Naive thymus-derived CD4-positive, alpha-beta T cell (primary cell): ENCODE data around the gene CCDC3. TPM values are rescaled to one million over a fixed set of nuclear protein-coding genes. Genes with fewer than 3 reads are reported as not detected.

Experiments used
- ATAC-seq: fragments of 150-1000 bp; cut with Tn5 transposase; 2 replicates; pipeline ENCODE4 v1.10.0; 2021; ENCODE audit warnings: mild to moderate bottlenecking, moderate library complexity
- CTCF ChIA-PET: fragments of 350-600 bp; sonication (Branson Sonifier 250); formaldehyde crosslinking; loops from one replicate; lab custom pipeline; 2021; ENCODE audit warnings: antibody characterized with exemption; lab: Charles Lee
- POLR2A ChIA-PET: fragments of 350-600 bp; sonication (Branson Sonifier 250); formaldehyde crosslinking; loops from one replicate; lab custom pipeline; 2021; ENCODE audit warnings: antibody characterized with exemption, inconsistent platforms; lab: Charles Lee
- DNase-seq, 9 donors: peaks; one replicate each; pipeline versions ENCODE4 v3.0.0 to v3.0.0-alpha.2; 2020 to 2022; ENCODE audit warnings: mixed read lengths in 1 of 9
- H3K27ac ChIP-seq: one replicate; pipeline ENCODE4 v1.7.0; 2013; ENCODE audit warnings: mild to moderate bottlenecking, low read depth, low read length, moderate library complexity
- H3K27me3 ChIP-seq, 2 donors: one replicate each; pipeline ENCODE4 v1.7.0; 2013; ENCODE audit warnings: low read length in 2 of 2, mild to moderate bottlenecking in 2 of 2, moderate library complexity in 2 of 2; ENCODE audit not compliant: control insufficient read depth in 2 of 2, insufficient read depth in 2 of 2
- H3K36me3 ChIP-seq, 3 experiments: 1 replicate in 2 of 3; 2 replicates in 1 of 3; pipeline ENCODE4 v1.7.0; 2013; ENCODE audit warnings: low read length in 3 of 3, mild to moderate bottlenecking in 3 of 3, moderate library complexity in 1 of 3; ENCODE audit not compliant: insufficient read depth in 3 of 3, control insufficient read depth in 2 of 3
- H3K4me1 ChIP-seq, 2 donors: one replicate each; pipeline ENCODE4 v1.7.0; 2013; ENCODE audit warnings: low read length in 2 of 2, mild to moderate bottlenecking in 2 of 2, moderate library complexity in 1 of 2; ENCODE audit not compliant: control insufficient read depth in 2 of 2, insufficient read depth in 2 of 2
- H3K4me3 ChIP-seq: 2 replicates; pipeline ENCODE4 v1.7.0; 2013; ENCODE audit warnings: mild to moderate bottlenecking, low read length
- H3K9me3 ChIP-seq, 3 experiments: 1 replicate in 2 of 3; 2 replicates in 1 of 3; pipeline ENCODE4 v1.7.0; 2013; ENCODE audit warnings: low read length in 3 of 3; ENCODE audit not compliant: control insufficient read depth in 2 of 3
- H3K27ac Mint-ChIP-seq, 9 donors: one replicate each; pipeline ENCODE4 v1.8.0; 2020 to 2022; ENCODE audit warnings: mixed read lengths in 9 of 9, mild to moderate bottlenecking in 8 of 9, moderate library complexity in 5 of 9, inconsistent platforms in 2 of 9
- H3K27me3 Mint-ChIP-seq, 5 donors: one replicate each; pipeline ENCODE4 v1.8.0; 2021 to 2022; ENCODE audit warnings: mixed read lengths in 5 of 5, mild to moderate bottlenecking in 1 of 5
- H3K36me3 Mint-ChIP-seq, 5 donors: one replicate each; pipeline ENCODE4 v1.8.0; 2020 to 2022; ENCODE audit warnings: mixed read lengths in 5 of 5, mild to moderate bottlenecking in 3 of 5, inconsistent platforms in 1 of 5
- H3K4me1 Mint-ChIP-seq, 7 donors: one replicate each; pipeline ENCODE4 v1.8.0; 2020 to 2022; ENCODE audit warnings: mixed read lengths in 7 of 7, mild to moderate bottlenecking in 3 of 7, inconsistent platforms in 1 of 7
- H3K4me3 Mint-ChIP-seq, 10 donors: one replicate each; pipeline ENCODE4 v1.8.0; 2020 to 2022; ENCODE audit warnings: mild to moderate bottlenecking in 10 of 10, mixed read lengths in 10 of 10, moderate library complexity in 6 of 10, inconsistent platforms in 2 of 10
- H3K9me3 Mint-ChIP-seq, 11 donors: one replicate each; pipeline ENCODE4 v1.8.0; 2020 to 2022; ENCODE audit warnings: mixed read lengths in 11 of 11, mild to moderate bottlenecking in 4 of 11, inconsistent platforms in 1 of 11, moderate library complexity in 1 of 11
- intact Hi-C, 2 donors: fragments of 100-400 bp; cut with micrococcal nuclease; formaldehyde crosslinking; loops; one replicate each; pipeline ENCODE4 v1.15.1; 2023
- polyA plus RNA-seq, 2 donors: library from polyadenylated mRNA; unstranded; fragments of 300-500 nt; fragmentation: Illumina TruSeq; gene quantifications; one replicate each; pipeline ENCODE4 v1.2.3, GENCODE V29; 2021
- total RNA-seq, 6 experiments: library from RNA in 5 of 6; stranded (reverse) in 5 of 6; gene quantifications; 1 replicate in 5 of 6; 2 replicates in 1 of 6; pipeline ENCODE4 v1.2.3 and lab custom pipeline; 2021 to 2026

The CCDC3 gene
- total and polyA plus RNA-seq, 7 experiments from 2014 or later, result 0.31 TPM; not detected in 6

GRCh38 chr10:12940791-12941190 is 60.7 kb downstream of the CCDC3 start:
- CTCF ChIA-PET, result no interaction called here
- no peak for ATAC-seq
- Histone ChIP-seq H3K4me3 (no peak overlapping the region), H3K27me3 (no peaks in the 10 kb centered on the region), H3K4me1 (no peaks in the 10 kb centered on the region), H3K9me3 (no peaks in the 10 kb centered on the region), H3K36me3 (no peaks in the 10 kb centered on the region), H3K27ac (no peak overlapping the region)
- DNase-seq, result no peak
- Mint-ChIP-seq H3K9me3 (peaks cover 0 to 6% (median 0%) of the 10 kb centered on the region in 11 donors), H3K27ac (no peak overlapping the region), H3K4me3 (no peak overlapping the region), H3K36me3 (no peaks in the 10 kb centered on the region), H3K4me1 (no peaks in the 10 kb centered on the region), H3K27me3 (peaks cover 8 to 25% (median 24%) of the 10 kb centered on the region in 5 donors)
- POLR2A ChIA-PET, result no interaction called here
- intact Hi-C loops, result no loop called here

GRCh38 chr10:12938271-12938670 is 63.2 kb downstream of the CCDC3 start:
- Histone ChIP-seq H3K9me3 (no peaks in the 10 kb centered on the region), H3K4me3 (no peak overlapping the region), H3K36me3 (no peaks in the 10 kb centered on the region), H3K4me1 (no peaks in the 10 kb centered on the region), H3K27me3 (no peaks in the 10 kb centered on the region), H3K27ac (no peak overlapping the region)
- Mint-ChIP-seq H3K9me3 (peaks cover 0 to 4% (median 0%) of the 10 kb centered on the region in 11 donors), H3K36me3 (no peaks in the 10 kb centered on the region), H3K27ac (no peak overlapping the region), H3K4me3 (no peak overlapping the region), H3K4me1 (no peaks in the 10 kb centered on the region), H3K27me3 (peaks cover 5 to 32% (median 22%) of the 10 kb centered on the region in 5 donors)
- ChIA-PET CTCF (no interaction called here), POLR2A (no interaction called here)
- DNase-seq (no peak), ATAC-seq (no peak)
- intact Hi-C loops, result no loop called here

GRCh38 chr10:12937527-12937926 is 64.0 kb downstream of the CCDC3 start:
- Mint-ChIP-seq H3K36me3 (no peaks in the 10 kb centered on the region), H3K4me1 (no peaks in the 10 kb centered on the region), H3K27ac (no peak overlapping the region), H3K4me3 (no peak overlapping the region), H3K27me3 (peaks cover 13 to 32% (median 22%) of the 10 kb centered on the region in 5 donors), H3K9me3 (peaks cover 0 to 4% (median 0%) of the 10 kb centered on the region in 11 donors)
- intact Hi-C loops, result no loop called here
- no peak overlapping the region for H3K27ac ChIP-seq
- no peaks in the 10 kb centered on the region for H3K9me3 ChIP-seq
- DNase-seq, result no peak
- H3K36me3 ChIP-seq, result no peaks in the 10 kb centered on the region
- H3K4me3 ChIP-seq, result no peak overlapping the region
- ChIA-PET POLR2A (no interaction called here), CTCF (no interaction called here)
- no peaks in the 10 kb centered on the region for H3K27me3 ChIP-seq
- no peaks in the 10 kb centered on the region for H3K4me1 ChIP-seq
- ATAC-seq, result no peak

GRCh38 chr10:12934777-12935176 is 66.7 kb downstream of the CCDC3 start:
- Histone ChIP-seq H3K27me3 (no peaks in the 10 kb centered on the region), H3K27ac (no peak overlapping the region), H3K9me3 (no peaks in the 10 kb centered on the region), H3K4me1 (no peaks in the 10 kb centered on the region), H3K4me3 (no peak overlapping the region), H3K36me3 (no peaks in the 10 kb centered on the region)
- H3K4me1 Mint-ChIP-seq, result no peaks in the 10 kb centered on the region
- no peak overlapping the region for H3K27ac Mint-ChIP-seq
- peaks cover 14 to 26% (median 16%) of the 10 kb centered on the region in 5 donors for H3K27me3 Mint-ChIP-seq
- no peak overlapping the region for H3K4me3 Mint-ChIP-seq
- CTCF ChIA-PET, result no interaction called here
- DNase-seq (no peak), ATAC-seq (no peak)
- intact Hi-C loops, result no loop called here
- H3K36me3 Mint-ChIP-seq, result no peaks in the 10 kb centered on the region
- POLR2A ChIA-PET, result interaction anchor here (0.7 kb wide), 1 partner anchor 683 kb away, joined by 3 read pairs; no protein-coding TSS in a partner anchor
- peaks cover 0 to 4% (median 0%) of the 10 kb centered on the region in 11 donors for H3K9me3 Mint-ChIP-seq

GRCh38 chr10:12929381-12929780 is 72.1 kb downstream of the CCDC3 start:
- ATAC-seq (no peak), DNase-seq (no peak)
- H3K27me3 ChIP-seq, result no peaks in the 10 kb centered on the region
- H3K9me3 ChIP-seq, result no peaks in the 10 kb centered on the region
- H3K9me3 Mint-ChIP-seq, result no peaks in the 10 kb centered on the region
- POLR2A ChIA-PET, result no interaction called here
- H3K27ac ChIP-seq, result no peak overlapping the region
- no peaks in the 10 kb centered on the region for H3K36me3 Mint-ChIP-seq
- no peak overlapping the region for H3K4me3 Mint-ChIP-seq
- intact Hi-C loops, result no loop called here
- CTCF ChIA-PET, result no interaction called here
- H3K4me1 ChIP-seq, result no peaks in the 10 kb centered on the region
- no peak overlapping the region for H3K27ac Mint-ChIP-seq
- H3K4me1 Mint-ChIP-seq, result no peaks in the 10 kb centered on the region
- H3K4me3 ChIP-seq, result no peak overlapping the region
- H3K36me3 ChIP-seq, result no peaks in the 10 kb centered on the region
- peaks cover 0 to 15% (median 4%) of the 10 kb centered on the region in 5 donors for H3K27me3 Mint-ChIP-seq

GRCh38 chr10:12928571-12928970 is 72.9 kb downstream of the CCDC3 start:
- CTCF ChIA-PET, result no interaction called here
- H3K9me3 ChIP-seq, result no peaks in the 10 kb centered on the region

GRCh38 chr10:12927896-12928295 is 73.6 kb downstream of the CCDC3 start:
- no peak overlapping the region for H3K27ac ChIP-seq
- no peaks in the 10 kb centered on the region for H3K4me1 ChIP-seq
- ChIA-PET POLR2A (no interaction called here), CTCF (no interaction called here)
- no peaks in the 10 kb centered on the region for H3K9me3 ChIP-seq
- no peaks in the 10 kb centered on the region for H3K27me3 ChIP-seq
- DNase-seq (no peak), ATAC-seq (no peak)
- no peak overlapping the region for H3K4me3 Mint-ChIP-seq
- intact Hi-C loops, result no loop called here
- H3K27me3 Mint-ChIP-seq, result peaks cover 0 to 10% (median 0%) of the 10 kb centered on the region in 5 donors
- H3K4me1 Mint-ChIP-seq, result no peaks in the 10 kb centered on the region
- no peaks in the 10 kb centered on the region for H3K9me3 Mint-ChIP-seq
- H3K36me3 ChIP-seq, result no peaks in the 10 kb centered on the region
- no peak overlapping the region for H3K27ac Mint-ChIP-seq
- no peak overlapping the region for H3K4me3 ChIP-seq
- H3K36me3 Mint-ChIP-seq, result no peaks in the 10 kb centered on the region

More at GRCh38 chr10:12928571-12928970, 72.9 kb downstream of the CCDC3 start:
- Mint-ChIP-seq H3K36me3 (no peaks in the 10 kb centered on the region), H3K27ac (no peak overlapping the region), H3K4me3 (no peak overlapping the region), H3K27me3 (peaks cover 0 to 15% (median 0%) of the 10 kb centered on the region in 5 donors), H3K4me1 (no peaks in the 10 kb centered on the region), H3K9me3 (no peaks in the 10 kb centered on the region)
- intact Hi-C loops, result no loop called here
- ATAC-seq (no peak), DNase-seq (no peak)
- Histone ChIP-seq H3K4me3 (no peak overlapping the region), H3K27me3 (no peaks in the 10 kb centered on the region), H3K36me3 (no peaks in the 10 kb centered on the region), H3K27ac (no peak overlapping the region), H3K4me1 (no peaks in the 10 kb centered on the region)
- POLR2A ChIA-PET, result no interaction called here
